ENCODE results near the gene HSD11B2.

The HSD11B2 gene

DNA sequence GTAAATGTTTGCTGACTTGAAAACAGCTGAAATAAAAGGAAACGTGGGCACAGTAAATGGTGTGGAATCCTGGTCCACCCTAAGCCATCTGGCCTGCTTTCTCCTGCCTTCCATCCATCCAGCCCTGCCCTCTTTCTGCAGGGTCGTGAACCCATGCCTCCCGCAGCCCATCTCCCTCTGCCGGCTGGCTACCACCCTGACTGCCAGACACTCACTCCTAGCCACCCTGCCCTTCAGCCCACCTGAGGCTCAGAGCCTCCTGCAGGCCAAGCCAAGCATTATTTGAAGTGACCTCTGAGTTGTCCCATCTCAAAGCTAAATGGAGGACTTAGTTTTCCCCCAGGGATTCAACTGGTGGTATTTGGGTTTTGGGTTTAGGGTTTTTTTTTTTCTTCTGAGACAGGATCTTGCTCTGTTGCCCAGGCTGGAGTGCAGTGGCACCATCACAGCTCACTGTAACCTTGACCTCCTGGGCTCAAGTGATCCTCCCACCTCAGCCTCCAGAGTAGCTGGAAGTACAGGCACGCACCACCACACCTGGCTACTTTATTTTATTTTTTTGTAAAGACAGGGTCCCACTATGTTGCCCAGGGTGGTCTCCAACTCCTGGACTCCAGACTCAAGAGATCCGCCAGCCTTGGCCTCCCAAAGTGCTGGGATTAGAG lies 23.0 kb upstream of the HSD11B2 start:
- TF ChIP-seq, protein P1, sequence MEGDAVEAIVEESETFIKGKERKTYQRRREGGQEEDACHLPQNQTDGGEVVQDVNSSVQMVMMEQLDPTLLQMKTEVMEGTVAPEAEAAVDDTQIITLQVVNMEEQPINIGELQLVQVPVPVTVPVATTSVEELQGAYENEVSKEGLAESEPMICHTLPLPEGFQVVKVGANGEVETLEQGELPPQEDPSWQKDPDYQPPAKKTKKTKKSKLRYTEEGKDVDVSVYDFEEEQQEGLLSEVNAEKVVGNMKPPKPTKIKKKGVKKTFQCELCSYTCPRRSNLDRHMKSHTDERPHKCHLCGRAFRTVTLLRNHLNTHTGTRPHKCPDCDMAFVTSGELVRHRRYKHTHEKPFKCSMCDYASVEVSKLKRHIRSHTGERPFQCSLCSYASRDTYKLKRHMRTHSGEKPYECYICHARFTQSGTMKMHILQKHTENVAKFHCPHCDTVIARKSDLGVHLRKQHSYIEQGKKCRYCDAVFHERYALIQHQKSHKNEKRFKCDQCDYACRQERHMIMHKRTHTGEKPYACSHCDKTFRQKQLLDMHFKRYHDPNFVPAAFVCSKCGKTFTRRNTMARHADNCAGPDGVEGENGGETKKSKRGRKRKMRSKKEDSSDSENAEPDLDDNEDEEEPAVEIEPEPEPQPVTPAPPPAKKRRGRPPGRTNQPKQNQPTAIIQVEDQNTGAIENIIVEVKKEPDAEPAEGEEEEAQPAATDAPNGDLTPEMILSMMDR (IDR thresholded peaks at IDR 0.05; ENCODE audit: low read depth, low read length, poor library complexity, severe bottlenecking): no peak
- TF ChIP-seq EZH2phosphoT487 (IDR thresholded peaks at IDR 0.05; ENCODE audit: borderline replicate concordance, low read length): no peak
- no peaks in the 10 kb centered on the region for H3K79me2 ChIP-seq (ENCODE audit: control insufficient read depth, low read length)
- no peak overlapping the region for H3K27ac ChIP-seq (ENCODE audit: low read depth, low read length)
- no peaks in the 10 kb centered on the region for H3F3A ChIP-seq (ENCODE audit: control insufficient read depth, insufficient read depth)
- H3K4me3 ChIP-seq (ENCODE audit: low read length): no peak overlapping the region
- no peaks in the 10 kb centered on the region for H3K36me3 ChIP-seq (ENCODE audit: control insufficient read depth, low read length)
- no peaks in the 10 kb centered on the region for H3K9me2 ChIP-seq (replicated peaks; ENCODE audit: control insufficient read depth, low read length)
- no peaks in the 10 kb centered on the region for H4K20me1 ChIP-seq (ENCODE audit: control insufficient read depth, insufficient read depth, low read depth, low read length)
- H3K4me2 ChIP-seq (ENCODE audit: low read length): no peak overlapping the region
- no peaks in the 10 kb centered on the region for H3K4me1 ChIP-seq (ENCODE audit: control insufficient read depth, low read length)
- H3K27me3 ChIP-seq (ENCODE audit: control insufficient read depth, low read length): no peaks in the 10 kb centered on the region; the same call in 1 of the 2 replicates
- H3K9me3 ChIP-seq (ENCODE audit: control insufficient read depth, insufficient read depth, low read length): no peaks in the 10 kb centered on the region

DNA sequence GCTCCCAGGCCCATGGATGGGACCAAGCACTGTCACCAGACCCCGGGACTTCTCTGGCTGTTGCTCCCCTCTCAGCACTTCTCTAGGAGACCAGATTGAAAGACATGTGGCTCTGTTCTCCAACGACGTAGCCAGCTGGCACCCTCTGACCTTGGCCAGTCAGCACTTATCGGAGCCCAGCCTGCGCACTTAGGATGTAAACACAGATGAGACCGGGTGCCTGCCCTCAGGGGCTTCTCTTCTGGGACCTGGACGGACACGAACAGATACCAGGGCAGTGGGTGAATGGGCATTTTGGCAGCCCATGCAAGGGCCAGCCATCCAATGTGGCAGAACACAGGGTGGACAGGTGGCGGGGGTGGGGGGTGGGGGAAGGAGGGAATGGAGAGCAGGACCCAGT lies 21.3 kb upstream of the HSD11B2 start:
- H3K27me3 ChIP-seq (ENCODE audit: control insufficient read depth, low read length): peaks cover 7% of the 10 kb centered on the region
- H3K27ac ChIP-seq (ENCODE audit: low read depth, low read length): no peak overlapping the region
- no peaks in the 10 kb centered on the region for H3K36me3 ChIP-seq (ENCODE audit: control insufficient read depth, low read length)
- no peaks in the 10 kb centered on the region for H3K9me2 ChIP-seq (replicated peaks; ENCODE audit: control insufficient read depth, low read length)
- no peaks in the 10 kb centered on the region for H3F3A ChIP-seq (ENCODE audit: control insufficient read depth, insufficient read depth)
- TF ChIP-seq EZH2phosphoT487 (IDR thresholded peaks at IDR 0.05; ENCODE audit: borderline replicate concordance, low read length): no peak
- no peaks in the 10 kb centered on the region for H3K9me3 ChIP-seq (ENCODE audit: control insufficient read depth, insufficient read depth, low read length)
- H3K4me1 ChIP-seq (ENCODE audit: control insufficient read depth, low read length): no peaks in the 10 kb centered on the region
- H3K79me2 ChIP-seq (ENCODE audit: control insufficient read depth, low read length): no peaks in the 10 kb centered on the region
- H3K4me3 ChIP-seq (ENCODE audit: low read length): no peak overlapping the region
- H3K4me2 ChIP-seq (ENCODE audit: low read length): no peak overlapping the region
- H4K20me1 ChIP-seq (ENCODE audit: control insufficient read depth, insufficient read depth, low read depth, low read length): no peaks in the 10 kb centered on the region

DNA sequence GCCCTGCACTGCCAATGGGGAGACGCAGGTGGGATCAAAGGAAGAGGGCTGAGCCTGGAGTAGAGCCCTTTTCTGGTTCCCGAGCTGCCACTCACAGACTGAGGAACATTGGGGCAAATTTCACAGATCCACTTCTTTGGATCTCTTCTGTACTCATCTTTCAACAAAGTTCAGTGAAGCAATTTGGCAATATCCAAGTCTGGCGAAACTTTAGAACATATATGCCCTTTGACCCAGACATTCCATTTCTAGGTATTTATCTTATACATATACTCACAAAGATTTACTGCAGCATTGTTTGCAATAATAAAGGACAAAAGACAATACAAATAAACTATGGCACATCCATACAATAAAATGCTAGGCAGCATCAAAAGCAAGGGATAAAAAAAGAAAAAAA lies 19.6 kb upstream of the HSD11B2 start:
- H3K9me2 ChIP-seq (replicated peaks; ENCODE audit: control insufficient read depth, low read length): no peaks in the 10 kb centered on the region
- TF ChIP-seq, protein P1 (IDR thresholded peaks at IDR 0.05; ENCODE audit: low read depth, low read length, poor library complexity, severe bottlenecking): no peak
- TF ChIP-seq EZH2phosphoT487 (IDR thresholded peaks at IDR 0.05; ENCODE audit: borderline replicate concordance, low read length): no peak
- H3K79me2 ChIP-seq (ENCODE audit: control insufficient read depth, low read length): no peaks in the 10 kb centered on the region
- H3K4me3 ChIP-seq (ENCODE audit: low read length): no peak overlapping the region
- no peaks in the 10 kb centered on the region for H4K20me1 ChIP-seq (ENCODE audit: control insufficient read depth, insufficient read depth, low read depth, low read length)
- H3K27me3 ChIP-seq (ENCODE audit: control insufficient read depth, low read length): peaks cover 13% of the 10 kb centered on the region
- peaks cover 8% of the 10 kb centered on the region; the same call in 1 of the 2 replicates for H3K4me1 ChIP-seq (ENCODE audit: control insufficient read depth, low read length)
- no peaks in the 10 kb centered on the region for H3F3A ChIP-seq (ENCODE audit: control insufficient read depth, insufficient read depth)
- H3K27ac ChIP-seq (ENCODE audit: low read depth, low read length): no peak overlapping the region
- H3K4me2 ChIP-seq (ENCODE audit: low read length): no peak overlapping the region
- no peaks in the 10 kb centered on the region for H3K36me3 ChIP-seq (ENCODE audit: control insufficient read depth, low read length)
- H3K9me3 ChIP-seq (ENCODE audit: control insufficient read depth, insufficient read depth, low read length): no peaks in the 10 kb centered on the region

DNA sequence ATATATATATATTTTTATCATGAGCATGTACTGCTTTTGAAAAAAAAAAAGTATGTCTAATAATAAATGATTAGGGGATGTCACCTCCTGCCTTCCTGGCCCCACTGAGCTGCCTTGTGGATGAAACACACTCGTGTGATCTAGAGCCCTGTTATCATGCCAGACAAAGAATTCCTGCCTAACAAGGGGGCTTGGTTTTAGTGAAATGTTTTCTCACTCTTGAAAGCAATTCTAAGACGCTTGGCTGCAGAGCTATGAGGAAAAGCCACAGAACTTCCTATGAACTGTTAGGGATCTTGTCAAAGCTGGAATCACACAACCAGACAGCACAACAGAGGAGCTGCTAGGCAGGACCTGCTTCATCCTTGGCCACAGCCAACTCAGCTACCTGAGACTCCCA lies 18.6 kb upstream of the HSD11B2 start:
- Histone ChIP-seq H4K20me1 (ENCODE audit: control insufficient read depth, insufficient read depth, low read depth, low read length) (no peaks in the 10 kb centered on the region), H3K9me2 (replicated peaks; ENCODE audit: control insufficient read depth, low read length) (no peaks in the 10 kb centered on the region), H3K36me3 (ENCODE audit: control insufficient read depth, low read length) (no peaks in the 10 kb centered on the region), H3K4me1 (ENCODE audit: control insufficient read depth, low read length) (peaks cover 14% of the 10 kb centered on the region), H3K4me3 (ENCODE audit: low read length) (no peak overlapping the region), H3K27me3 (ENCODE audit: control insufficient read depth, low read length) (peaks cover 22% of the 10 kb centered on the region), H3K79me2 (ENCODE audit: control insufficient read depth, low read length) (no peaks in the 10 kb centered on the region), H3K27ac (ENCODE audit: low read depth, low read length) (no peak overlapping the region), H3K4me2 (ENCODE audit: low read length) (no peak overlapping the region), H3F3A (ENCODE audit: control insufficient read depth, insufficient read depth) (no peaks in the 10 kb centered on the region), H3K9me3 (ENCODE audit: control insufficient read depth, insufficient read depth, low read length) (no peaks in the 10 kb centered on the region)
- TF ChIP-seq, protein P1 (IDR thresholded peaks at IDR 0.05; ENCODE audit: low read depth, low read length, poor library complexity, severe bottlenecking): no peak
- TF ChIP-seq EZH2phosphoT487 (IDR thresholded peaks at IDR 0.05; ENCODE audit: borderline replicate concordance, low read length): no peak

Data from DOHH2 (cell line).